B cell (primary cell): Measurements from ENCODE around the gene ERC2. TPM values are rescaled to one million over a fixed set of nuclear protein-coding genes. Genes with fewer than 3 reads are reported as not detected.

Experiments used
- ATAC-seq: fragments of 200-7000 bp; cut with Tn5 transposase; one replicate; pipeline ENCODE4 v1.10.0; 2021; ENCODE audit warnings: low read depth, mild to moderate bottlenecking, moderate number of reproducible peaks, moderate library complexity
- CTCF ChIA-PET: fragments of 350-600 bp; sonication (Branson Sonifier 250); formaldehyde crosslinking; loops from one replicate; lab custom pipeline; 2021; ENCODE audit warnings: antibody characterized with exemption, inconsistent platforms; lab: Charles Lee
- POLR2A ChIA-PET: fragments of 350-600 bp; sonication (Branson Sonifier 250); formaldehyde crosslinking; loops from one replicate; lab custom pipeline; 2021; ENCODE audit warnings: antibody characterized with exemption; lab: Charles Lee
- DNase-seq: peaks from one replicate; pipeline ENCODE4 v3.0.0; 2013
- H2AFZ ChIP-seq: 2 replicates; pipeline ENCODE4 v1.6.1; 2012; ENCODE audit warnings: mild to moderate bottlenecking, low read depth, low read length; ENCODE audit not compliant: insufficient read depth, poor library complexity, severe bottlenecking
- H3K27ac ChIP-seq, 2 donors: 1 replicate in 1 of 2; 2 replicates in 1 of 2; pipeline ENCODE4 v1.5.1; 2012 to 2013; ENCODE audit warnings: low read length in 2 of 2, mild to moderate bottlenecking in 2 of 2, moderate library complexity in 1 of 2
- H3K27me3 ChIP-seq, 4 experiments: fragments of 200-600 bp in 1 of 4; sonication (generic) in 1 of 4; replicated peaks in 1 of 4; 1 replicate in 2 of 4; 2 replicates in 2 of 4; pipeline versions ENCODE4 v1.6.1 to v1.7.0; 2013 to 2016; ENCODE audit warnings: low read length in 3 of 4, mild to moderate bottlenecking in 2 of 4, mixed read lengths in 1 of 4, moderate library complexity in 1 of 4; ENCODE audit not compliant: insufficient read depth in 4 of 4, control insufficient read depth in 3 of 4; ENCODE audit errors: control extremely low read depth in 1 of 4
- H3K36me3 ChIP-seq, 2 experiments: replicated peaks in 1 of 2; 1 replicate in 1 of 2; 2 replicates in 1 of 2; pipeline versions ENCODE4 v1.6.1 to v1.7.1; 2013; ENCODE audit warnings: low read length in 1 of 2; ENCODE audit not compliant: insufficient read depth in 2 of 2, control insufficient read depth in 1 of 2; ENCODE audit errors: control extremely low read depth in 1 of 2, extremely low read depth in 1 of 2
- H3K4me1 ChIP-seq, 2 donors: fragments of 200-600 bp in 1 of 2; sonication (generic) in 1 of 2; 1 replicate in 1 of 2; 2 replicates in 1 of 2; pipeline versions ENCODE4 v1.5.1 to v1.6.1; 2013 to 2017; ENCODE audit warnings: low read length in 2 of 2; ENCODE audit not compliant: control insufficient read depth in 2 of 2, insufficient read depth in 2 of 2
- H3K4me2 ChIP-seq: replicated peaks from 2 replicates; pipeline ENCODE3; 2012; ENCODE audit warnings: mild to moderate bottlenecking, low read depth, low read length; ENCODE audit not compliant: poor library complexity, severe bottlenecking
- H3K4me3 ChIP-seq, 5 experiments: fragments of 200-600 bp in 1 of 5; sonication (generic) in 1 of 5; 1 replicate in 3 of 5; 2 replicates in 2 of 5; pipeline versions ENCODE4 v1.5.1 to v1.7.0; 2011 to 2016; ENCODE audit warnings: low read length in 4 of 5, mild to moderate bottlenecking in 4 of 5, low read depth in 2 of 5, control low read depth in 1 of 5, moderate library complexity in 1 of 5; ENCODE audit not compliant: insufficient read depth in 1 of 5; ENCODE audit errors: control extremely low read depth in 1 of 5, extremely low read depth in 1 of 5
- H3K79me2 ChIP-seq: fragments of 200-600 bp; sonication (generic); one replicate; pipeline ENCODE4 v1.6.0; 2016; ENCODE audit warnings: low read length; ENCODE audit not compliant: control insufficient read depth, insufficient read depth
- H3K9ac ChIP-seq: fragments of 200-600 bp; sonication (generic); 2 replicates; pipeline ENCODE4 v1.6.1; 2017; ENCODE audit warnings: mild to moderate bottlenecking, low read length, moderate library complexity
- H3K9me3 ChIP-seq, 3 donors: one replicate each; pipeline versions ENCODE4 v1.6.1 to v1.7.1; 2013; ENCODE audit warnings: low read length in 2 of 3; ENCODE audit not compliant: control insufficient read depth in 2 of 3, insufficient read depth in 1 of 3; ENCODE audit errors: control extremely low read depth in 1 of 3
- H4K20me1 ChIP-seq: 2 replicates; pipeline ENCODE4 v1.6.0; 2012; ENCODE audit warnings: mild to moderate bottlenecking, low read length; ENCODE audit not compliant: insufficient read depth, control insufficient read depth, poor library complexity, severe bottlenecking
- H3K27ac Mint-ChIP-seq: one replicate; pipeline ENCODE4 v1.8.0; 2021; ENCODE audit warnings: mixed read lengths
- H3K27me3 Mint-ChIP-seq: one replicate; pipeline ENCODE4 v1.8.0; 2021; ENCODE audit warnings: mixed read lengths
- H3K4me1 Mint-ChIP-seq: one replicate; pipeline ENCODE4 v1.8.0; 2021; ENCODE audit warnings: mixed read lengths
- H3K4me3 Mint-ChIP-seq: one replicate; pipeline ENCODE4 v1.8.0; 2021; ENCODE audit warnings: mixed read lengths
- H3K9me3 Mint-ChIP-seq: one replicate; pipeline ENCODE4 v1.8.0; 2022; ENCODE audit warnings: mixed read lengths; ENCODE audit not compliant: insufficient read depth
- EZH2 ChIP-seq: IDR thresholded peaks from 2 replicates; pipeline ENCODE4 v1.6.1; 2012; ENCODE audit warnings: borderline replicate concordance, low read depth, mild to moderate bottlenecking, moderate library complexity, low read length; ENCODE audit not compliant: insufficient read depth, poor library complexity, severe bottlenecking
- WGBS: methylation state at CpG from one replicate; pipeline ENCODE4 v1.1.5; 2013; ENCODE audit warnings: missing lambda C conversion rate; ENCODE audit not compliant: insufficient coverage; 5-methylcytosine and 5-hydroxymethylcytosine counted together
- intact Hi-C: fragments of 100-400 bp; cut with micrococcal nuclease; formaldehyde crosslinking; loops from one replicate; pipeline ENCODE4 v1.10.0; 2022
- polyA plus RNA-seq: library from polyadenylated mRNA; depleted of rRNA; stranded (reverse); fragments of >200 nt; gene quantifications from 2 replicates; pipeline ENCODE4 v1.2.3, GENCODE V29; 2012
- total RNA-seq, 2 donors: library from RNA; stranded (reverse); fragments of 120-200 nt in 1 of 2; gene quantifications; 1 replicate in 1 of 2; 2 replicates in 1 of 2; pipeline versions ENCODE4 v1.2.3 to v1.2.4, GENCODE V29; 2013 to 2022
- TF ChIP-seq, protein P1 (sequence below): fragments of 200-600 bp; IDR thresholded peaks from one replicate; pipeline ENCODE4 v1.8.0; 2022; ENCODE audit warnings: antibody characterized with exemption, mild to moderate bottlenecking

ERC2 gene
- total and polyA plus RNA-seq, 2 donors (not counting 1 experiment from before 2014, with no cell fraction given) = not detected

DNA sequence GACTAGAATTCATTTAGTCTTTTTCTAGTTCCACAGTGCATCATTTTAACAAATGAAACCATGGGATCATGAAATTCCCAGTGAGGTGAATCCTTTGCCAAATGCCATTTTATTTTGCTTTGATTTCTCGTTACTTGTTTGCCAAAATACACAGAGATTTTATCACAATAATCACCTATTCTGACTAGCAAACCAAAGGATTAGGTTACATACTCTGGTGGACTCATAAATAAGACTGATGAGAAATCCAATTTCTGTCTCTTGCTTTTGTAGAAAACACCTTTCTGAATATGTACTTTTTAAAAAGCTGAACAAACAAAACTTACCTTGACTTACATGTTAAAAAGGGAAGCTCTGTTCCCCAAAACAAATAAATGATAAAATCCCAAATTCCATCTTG is 12.2 kb downstream of the ERC2 start:
- Mint-ChIP-seq H3K27me3 (peaks cover 14% of the 10 kb centered on the region), H3K4me1 (no peaks in the 10 kb centered on the region), H3K4me3 (no peak overlapping the region), H3K27ac (no peak overlapping the region), H3K9me3 (no peaks in the 10 kb centered on the region)
- Histone ChIP-seq H3K79me2 (no peaks in the 10 kb centered on the region), H3K9ac (no peak overlapping the region), H3K4me2 (no peak overlapping the region), H3K36me3 (no peaks in the 10 kb centered on the region), H4K20me1 (no peaks in the 10 kb centered on the region), H3K4me1 (no peaks in the 10 kb centered on the region), H3K9me3 (no peaks in the 10 kb centered on the region), H2AFZ (no peak overlapping the region), H3K27me3 (peaks cover 0 to 9% (median 0%) of the 10 kb centered on the region in 4 experiments), H3K27ac (no peak overlapping the region), H3K4me3 (no peak overlapping the region)
- CTCF ChIA-PET = no interaction called here
- intact Hi-C loops = no loop called here
- POLR2A ChIA-PET = no interaction called here
- ATAC-seq (no peak), DNase-seq (no peak)
- no CpG with 5 or more reads among the region's 1 CpG for WGBS
- TF ChIP-seq, protein P1, sequence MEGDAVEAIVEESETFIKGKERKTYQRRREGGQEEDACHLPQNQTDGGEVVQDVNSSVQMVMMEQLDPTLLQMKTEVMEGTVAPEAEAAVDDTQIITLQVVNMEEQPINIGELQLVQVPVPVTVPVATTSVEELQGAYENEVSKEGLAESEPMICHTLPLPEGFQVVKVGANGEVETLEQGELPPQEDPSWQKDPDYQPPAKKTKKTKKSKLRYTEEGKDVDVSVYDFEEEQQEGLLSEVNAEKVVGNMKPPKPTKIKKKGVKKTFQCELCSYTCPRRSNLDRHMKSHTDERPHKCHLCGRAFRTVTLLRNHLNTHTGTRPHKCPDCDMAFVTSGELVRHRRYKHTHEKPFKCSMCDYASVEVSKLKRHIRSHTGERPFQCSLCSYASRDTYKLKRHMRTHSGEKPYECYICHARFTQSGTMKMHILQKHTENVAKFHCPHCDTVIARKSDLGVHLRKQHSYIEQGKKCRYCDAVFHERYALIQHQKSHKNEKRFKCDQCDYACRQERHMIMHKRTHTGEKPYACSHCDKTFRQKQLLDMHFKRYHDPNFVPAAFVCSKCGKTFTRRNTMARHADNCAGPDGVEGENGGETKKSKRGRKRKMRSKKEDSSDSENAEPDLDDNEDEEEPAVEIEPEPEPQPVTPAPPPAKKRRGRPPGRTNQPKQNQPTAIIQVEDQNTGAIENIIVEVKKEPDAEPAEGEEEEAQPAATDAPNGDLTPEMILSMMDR = no peak
- TF ChIP-seq EZH2 = no peak

GRCh38 chr3:56453011-56453410 is 15.3 kb downstream of the ERC2 start:
- Histone ChIP-seq H3K79me2 (no peaks in the 10 kb centered on the region), H3K9me3 (no peaks in the 10 kb centered on the region), H3K4me1 (no peaks in the 10 kb centered on the region), H3K4me2 (no peak overlapping the region), H3K4me3 (no peak overlapping the region), H3K9ac (no peak overlapping the region), H4K20me1 (no peaks in the 10 kb centered on the region), H3K27me3 (peaks cover 0 to 8% (median 0%) of the 10 kb centered on the region in 4 experiments), H3K36me3 (no peaks in the 10 kb centered on the region), H3K27ac (no peak overlapping the region), H2AFZ (no peak overlapping the region)
- Mint-ChIP-seq H3K9me3 (no peaks in the 10 kb centered on the region), H3K27me3 (peaks cover 35% of the 10 kb centered on the region), H3K27ac (no peak overlapping the region), H3K4me1 (no peaks in the 10 kb centered on the region), H3K4me3 (no peak overlapping the region)
- ChIA-PET CTCF (no interaction called here), POLR2A (no interaction called here)
- TF ChIP-seq, protein P1 = no peak
- TF ChIP-seq EZH2 = no peak
- ATAC-seq (no peak), DNase-seq (no peak)
- intact Hi-C loops = no loop called here
- no CpG with 5 or more reads among the region's 1 CpG for WGBS
